ENCODE measurements around the gene EPB41L4B. TPM values are rescaled to one million over a fixed set of nuclear protein-coding genes. Genes with fewer than 3 reads are reported as not detected.
"Not testable (repeated sequence)": the region's sequence is repeated elsewhere in the genome, so short reads cannot be mapped to it uniquely, and the experiment has no call there.

EPB41L4B gene
- total RNA-seq (under 1 TPM in 1 of 5 experiments, not detected in 4; 0.36 TPM), polyA plus RNA-seq (not detected), total RNA-seq (not detected)

GRCh38 chr9:109320742-109321448, at the start of gene EPB41L4B:
Gene EPB41L4B, minus strand, starts transcription at chr9:109321059. Its CDS starts 613 bp downstream, at chr9:109320446.
- ChIA-PET CTCF (no interaction called here), POLR2A (no interaction called here)
- no peak within 1 kb of the TSS for H3K27ac Mint-ChIP-seq
- peaks cover 58 to 77% (median 67%) of the 10 kb centered on the region in 5 donors for H3K27me3 Mint-ChIP-seq
- Histone ChIP-seq H3K27ac (ENCODE audit: low read depth, low read length) (no peak within 1 kb of the TSS), H3K27me3 (ENCODE audit: control insufficient read depth in 2 of 2, insufficient read depth in 2 of 2, low read length in 2 of 2) (peaks cover 3 to 4% of the 10 kb centered on the region in 2 donors), H3K9me3 (ENCODE audit: control insufficient read depth in 2 of 3, low read length in 3 of 3) (no peaks in the 10 kb centered on the region), H3K4me1 (ENCODE audit: control insufficient read depth in 2 of 2, insufficient read depth in 2 of 2, low read length in 2 of 2) (peaks cover 0 to 10% of the 10 kb centered on the region in 2 donors), H3K4me3 (ENCODE audit: low read length) (no peak within 1 kb of the TSS), H3K36me3 (ENCODE audit: control insufficient read depth in 2 of 3, insufficient read depth in 3 of 3, low read length in 3 of 3) (no peaks in the 10 kb centered on the region)
- peaks cover 0 to 7% (median 0%) of the 10 kb centered on the region in 5 donors for H3K36me3 Mint-ChIP-seq
- intact Hi-C loops (cut with micrococcal nuclease): loop anchor here (1.0 to 10.0 kb wide), 11 partner anchors 77 to 436 kb away; partner anchors contain the start of genes ABITRAM (in 2 of the 2), ELP1 (in 2 of the 2), CTNNAL1 (in 1 of the 2) and TMEM245 (in 1 of the 2)
- H3K4me3 Mint-ChIP-seq: peak within 1 kb of the TSS; percentile 68 to 93 (median 83)
- peaks cover 5 to 12% (median 10%) of the 10 kb centered on the region in 7 donors for H3K4me1 Mint-ChIP-seq
- H3K9me3 Mint-ChIP-seq: peaks cover 0 to 4% (median 0%) of the 10 kb centered on the region in 11 donors
- ATAC-seq (peak; percentile 97), DNase-seq (peak; percentile 63 to 94 (median 81))

DNA sequence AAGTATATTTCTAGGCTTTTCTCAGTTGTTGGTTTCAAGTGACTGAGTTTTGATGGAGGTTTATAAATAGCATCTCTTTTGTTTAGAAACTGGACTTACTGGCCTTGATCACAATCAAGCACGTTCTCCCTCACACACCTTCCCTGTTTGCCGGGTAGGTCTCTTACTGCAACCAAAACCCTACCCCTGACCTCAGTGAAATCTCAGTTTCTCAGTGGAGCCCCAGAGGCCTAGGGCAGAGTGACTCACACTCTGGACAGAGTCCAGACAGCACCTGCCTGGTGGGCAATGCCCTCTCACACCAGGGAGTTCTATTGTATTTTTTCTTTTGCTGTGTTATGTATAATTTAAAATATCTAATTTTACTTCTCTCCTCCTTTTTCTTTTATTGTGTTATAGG, 48.4 kb upstream of the EPB41L4B start:
- Mint-ChIP-seq H3K9me3 (peaks cover 0 to 19% (median 4%) of the 10 kb centered on the region in 11 donors), H3K36me3 (peaks cover 0 to 4% (median 0%) of the 10 kb centered on the region in 5 donors), H3K27me3 (peaks cover 5 to 17% (median 7%) of the 10 kb centered on the region in 5 donors), H3K4me3 (no peak overlapping the region), H3K4me1 (no peaks in the 10 kb centered on the region), H3K27ac (no peak overlapping the region)
- Histone ChIP-seq H3K9me3 (ENCODE audit: control insufficient read depth in 2 of 3, low read length in 3 of 3) (no peaks in the 10 kb centered on the region), H3K27me3 (ENCODE audit: control insufficient read depth in 2 of 2, insufficient read depth in 2 of 2, low read length in 2 of 2) (no peaks in the 10 kb centered on the region), H3K4me3 (ENCODE audit: low read length) (no peak overlapping the region), H3K36me3 (ENCODE audit: control insufficient read depth in 2 of 3, insufficient read depth in 3 of 3, low read length in 3 of 3) (no peaks in the 10 kb centered on the region), H3K27ac (ENCODE audit: low read depth, low read length) (no peak overlapping the region), H3K4me1 (ENCODE audit: control insufficient read depth in 2 of 2, insufficient read depth in 2 of 2, low read length in 2 of 2) (no peaks in the 10 kb centered on the region)
- DNase-seq: no peak
- no peak for ATAC-seq
- POLR2A ChIA-PET: no interaction called here
- intact Hi-C loops (cut with micrococcal nuclease): no loop called here
- CTCF ChIA-PET: no interaction called here

- H3K9me3 Mint-ChIP-seq: peaks cover 0 to 5% (median 0%) of the 10 kb centered on the region in 11 donors
- intact Hi-C loops (cut with micrococcal nuclease): no loop called here
Measured at GRCh38 chr9:109360771-109361170, 39.9 kb upstream of the EPB41L4B start.

DNA sequence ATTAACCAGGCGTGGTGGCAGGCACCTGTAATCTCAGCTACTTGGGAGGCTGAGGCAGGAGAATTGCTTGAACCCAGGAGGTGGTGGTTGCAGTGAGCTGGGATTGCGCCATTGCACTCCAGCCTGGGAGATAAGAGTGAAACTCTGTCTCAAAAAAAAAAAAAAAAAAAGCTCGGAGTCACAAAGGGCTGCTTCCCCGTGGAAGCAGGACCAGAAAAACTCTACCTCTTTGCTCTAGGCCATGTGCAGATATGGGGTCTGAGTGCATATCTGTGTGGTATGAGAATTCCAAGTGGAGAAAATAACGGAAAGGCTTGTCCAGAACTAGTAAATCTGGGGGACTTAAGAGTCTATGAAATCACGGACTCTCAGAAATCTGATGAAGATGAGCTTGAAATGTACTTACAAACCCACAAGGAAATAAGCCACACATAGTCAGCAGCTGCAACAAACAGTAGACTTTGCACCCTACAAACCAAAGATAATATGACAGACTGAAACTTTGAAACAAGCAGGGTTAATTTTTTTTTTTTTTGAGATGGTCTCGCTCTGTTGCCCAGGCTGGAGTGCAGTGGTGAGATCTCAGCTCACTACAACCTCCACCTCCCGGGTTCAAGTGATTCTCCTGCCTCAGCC, 38.2 kb upstream of the EPB41L4B start:
- H3K27ac ChIP-seq (ENCODE audit: low read depth, low read length); DNase-seq; H3K27ac Mint-ChIP-seq; H3K4me1 Mint-ChIP-seq; H3K4me3 Mint-ChIP-seq; CTCF ChIA-PET; H3K9me3 Mint-ChIP-seq; H3K4me1 ChIP-seq (ENCODE audit: control insufficient read depth in 2 of 2, insufficient read depth in 2 of 2, low read length in 2 of 2); H3K9me3 ChIP-seq (ENCODE audit: control insufficient read depth in 2 of 3, low read length in 3 of 3); H3K36me3 Mint-ChIP-seq; intact Hi-C loops (cut with micrococcal nuclease); H3K4me3 ChIP-seq (ENCODE audit: low read length); H3K36me3 ChIP-seq (ENCODE audit: control insufficient read depth in 2 of 3, insufficient read depth in 3 of 3, low read length in 3 of 3); POLR2A ChIA-PET; H3K27me3 ChIP-seq (ENCODE audit: control insufficient read depth in 2 of 2, insufficient read depth in 2 of 2, low read length in 2 of 2); ATAC-seq: not testable (repeated sequence)
- peaks cover 5 to 17% (median 11%) of the 10 kb centered on the region in 5 donors for H3K27me3 Mint-ChIP-seq

More at GRCh38 chr9:109360771-109361170, 39.9 kb upstream of the EPB41L4B start:
- peaks cover 0 to 14% (median 9%) of the 10 kb centered on the region in 5 donors for H3K27me3 Mint-ChIP-seq
- H3K27ac ChIP-seq (ENCODE audit: low read depth, low read length): no peak overlapping the region
- H3K9me3 ChIP-seq (ENCODE audit: control insufficient read depth in 2 of 3, low read length in 3 of 3): no peaks in the 10 kb centered on the region
- DNase-seq (no peak), ATAC-seq (no peak)
- H3K27me3 ChIP-seq (ENCODE audit: control insufficient read depth in 2 of 2, insufficient read depth in 2 of 2, low read length in 2 of 2): no peaks in the 10 kb centered on the region
- CTCF ChIA-PET: no interaction called here
- H3K4me3 ChIP-seq (ENCODE audit: low read length): no peak overlapping the region
- H3K4me1 Mint-ChIP-seq: no peaks in the 10 kb centered on the region
- H3K36me3 Mint-ChIP-seq: no peaks in the 10 kb centered on the region
- no peaks in the 10 kb centered on the region for H3K4me1 ChIP-seq (ENCODE audit: control insufficient read depth in 2 of 2, insufficient read depth in 2 of 2, low read length in 2 of 2)
- POLR2A ChIA-PET: no interaction called here
- H3K27ac Mint-ChIP-seq: no peak overlapping the region
- no peak overlapping the region for H3K4me3 Mint-ChIP-seq
- H3K36me3 ChIP-seq (ENCODE audit: control insufficient read depth in 2 of 3, insufficient read depth in 3 of 3, low read length in 3 of 3): no peaks in the 10 kb centered on the region

- no peaks in the 10 kb centered on the region for H3K36me3 Mint-ChIP-seq
- ChIA-PET CTCF (no interaction called here), POLR2A (no interaction called here)
- Histone ChIP-seq H3K4me3 (ENCODE audit: low read length) (no peak overlapping the region), H3K27ac (ENCODE audit: low read depth, low read length) (no peak overlapping the region), H3K9me3 (ENCODE audit: control insufficient read depth in 2 of 3, low read length in 3 of 3) (no peaks in the 10 kb centered on the region), H3K4me1 (ENCODE audit: control insufficient read depth in 2 of 2, insufficient read depth in 2 of 2, low read length in 2 of 2) (no peaks in the 10 kb centered on the region), H3K36me3 (ENCODE audit: control insufficient read depth in 2 of 3, insufficient read depth in 3 of 3, low read length in 3 of 3) (no peaks in the 10 kb centered on the region), H3K27me3 (ENCODE audit: control insufficient read depth in 2 of 2, insufficient read depth in 2 of 2, low read length in 2 of 2) (no peaks in the 10 kb centered on the region)
- DNase-seq (no peak), ATAC-seq (no peak)
- H3K27me3 Mint-ChIP-seq: peaks cover 8 to 22% (median 15%) of the 10 kb centered on the region in 5 donors
- no peaks in the 10 kb centered on the region for H3K4me1 Mint-ChIP-seq
- H3K4me3 Mint-ChIP-seq: no peak overlapping the region
- no peak overlapping the region for H3K27ac Mint-ChIP-seq
- intact Hi-C loops (cut with micrococcal nuclease): no loop called here
- H3K9me3 Mint-ChIP-seq: peaks cover 0 to 10% (median 0%) of the 10 kb centered on the region in 11 donors
Measured at GRCh38 chr9:109355564-109356297, 34.9 kb upstream of the EPB41L4B start.

- H3K4me3 Mint-ChIP-seq: no peak overlapping the region
- H3K9me3 Mint-ChIP-seq: peaks cover 0 to 10% (median 0%) of the 10 kb centered on the region in 11 donors
Measured at GRCh38 chr9:109354190-109354589, 33.3 kb upstream of the EPB41L4B start.

More at GRCh38 chr9:109354190-109354589, 33.3 kb upstream of the EPB41L4B start:
- Histone ChIP-seq H3K27me3 (ENCODE audit: control insufficient read depth in 2 of 2, insufficient read depth in 2 of 2, low read length in 2 of 2) (no peaks in the 10 kb centered on the region), H3K4me3 (ENCODE audit: low read length) (no peak overlapping the region), H3K4me1 (ENCODE audit: control insufficient read depth in 2 of 2, insufficient read depth in 2 of 2, low read length in 2 of 2) (no peaks in the 10 kb centered on the region), H3K27ac (ENCODE audit: low read depth, low read length) (no peak overlapping the region), H3K36me3 (ENCODE audit: control insufficient read depth in 2 of 3, insufficient read depth in 3 of 3, low read length in 3 of 3) (no peaks in the 10 kb centered on the region), H3K9me3 (ENCODE audit: control insufficient read depth in 2 of 3, low read length in 3 of 3) (no peaks in the 10 kb centered on the region)
- H3K4me1 Mint-ChIP-seq: no peaks in the 10 kb centered on the region
- no peaks in the 10 kb centered on the region for H3K36me3 Mint-ChIP-seq
- POLR2A ChIA-PET: no interaction called here
- intact Hi-C loops (cut with micrococcal nuclease): no loop called here
- CTCF ChIA-PET: no interaction called here
- no peak for DNase-seq
- no peak for ATAC-seq
- H3K27me3 Mint-ChIP-seq: peaks cover 6 to 23% (median 10%) of the 10 kb centered on the region in 5 donors
- H3K27ac Mint-ChIP-seq: no peak overlapping the region
